ENCODE results near the gene AFG3L2. TPM values are rescaled to one million over a fixed set of nuclear protein-coding genes. Genes with fewer than 3 reads are reported as not detected.

AFG3L2 gene
- total and polyA plus RNA-seq, 2 of the 13 experiments (the other 11 are each of a cell fraction or from before 2014, with no cell fraction given): 28.6 to 86.9 TPM

GRCh38 chr18:12393998-12394397 is 17.0 kb upstream of the AFG3L2 start (continued):
- no peak for TF ChIP-seq ZNF646 (CRISPR knock-in tag; IDR thresholded peaks at IDR 0.05)
- TF ChIP-seq, protein P1, sequence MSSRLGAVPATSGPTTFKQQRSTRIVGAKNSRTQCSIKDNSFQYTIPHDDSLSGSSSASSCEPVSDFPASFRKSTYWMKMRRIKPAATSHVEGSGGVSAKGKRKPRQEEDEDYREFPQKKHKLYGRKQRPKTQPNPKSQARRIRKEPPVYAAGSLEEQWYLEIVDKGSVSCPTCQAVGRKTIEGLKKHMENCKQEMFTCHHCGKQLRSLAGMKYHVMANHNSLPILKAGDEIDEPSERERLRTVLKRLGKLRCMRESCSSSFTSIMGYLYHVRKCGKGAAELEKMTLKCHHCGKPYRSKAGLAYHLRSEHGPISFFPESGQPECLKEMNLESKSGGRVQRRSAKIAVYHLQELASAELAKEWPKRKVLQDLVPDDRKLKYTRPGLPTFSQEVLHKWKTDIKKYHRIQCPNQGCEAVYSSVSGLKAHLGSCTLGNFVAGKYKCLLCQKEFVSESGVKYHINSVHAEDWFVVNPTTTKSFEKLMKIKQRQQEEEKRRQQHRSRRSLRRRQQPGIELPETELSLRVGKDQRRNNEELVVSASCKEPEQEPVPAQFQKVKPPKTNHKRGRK (CRISPR knock-in tag; IDR thresholded peaks at IDR 0.05): no peak
- 0 out of 4 replicates have a peak, but pooled peaks of 1 of the 2 experiments have one; percentile 26 for TF ChIP-seq EP300 (IDR thresholded peaks at IDR 0.05; ENCODE audit: low read depth in 2 of 2, low read length in 2 of 2)
- TF ChIP-seq EP300 (CRISPR knock-in tag; IDR thresholded peaks at IDR 0.05; ENCODE audit: borderline replicate concordance): no peak
- no peak for TF ChIP-seq ATF7 (IDR thresholded peaks at IDR 0.05)
- no peak for TF ChIP-seq ATF7 (CRISPR knock-in tag; IDR thresholded peaks at IDR 0.05)
- TF ChIP-seq FOXA1 (IDR thresholded peaks at IDR 0.05): no peak
- 0 out of 2 replicates have a peak, but pooled peaks have one; percentile 35 for TF ChIP-seq FOXA1 (CRISPR knock-in tag; IDR thresholded peaks at IDR 0.05)

Data from HepG2 (cell line).